H1 (cell line): Measurements from ENCODE around the gene CHCHD6. TPM values are rescaled to one million over a fixed set of nuclear protein-coding genes. Genes with fewer than 3 reads are reported as not detected.

Experiments
- CTCF ChIA-PET: fragments of 300-600 bp; sonication (Branson Sonifier 250); formaldehyde crosslinking; loops from one replicate; lab custom pipeline; 2021; ENCODE audit not compliant: partially characterized antibody; lab: Charles Lee
- POLR2A ChIA-PET: fragments of 300-600 bp; sonication (Branson Sonifier 250); formaldehyde crosslinking; loops from one replicate; lab custom pipeline; 2021; ENCODE audit warnings: inconsistent platforms; ENCODE audit not compliant: partially characterized antibody; lab: Charles Lee
- DNase-seq, 2 experiments: peaks; one replicate each; pipeline versions ENCODE4 v3.0.0 to v3.0.0-alpha.2; 2010 to 2022; ENCODE audit warnings: low spot score in 2 of 2, low read depth in 1 of 2, mixed read lengths in 1 of 2
- FAIRE-seq: peaks from 2 replicates; lab custom pipeline; 2011; peaks lifted over from hg19 to GRCh38; lab: Jason Lieb, UNC
- H2AFZ ChIP-seq: 2 replicates; pipeline ENCODE4 v1.8.1; 2012; ENCODE audit warnings: low read length, inconsistent platforms
- H2AK5ac ChIP-seq: 2 replicates; pipeline ENCODE4 v1.6.1; 2013; ENCODE audit warnings: low read depth, low read length
- H2BK120ac ChIP-seq: replicated peaks from 2 replicates; pipeline ENCODE3; 2013; ENCODE audit warnings: low read depth, low read length, inconsistent platforms
- H2BK12ac ChIP-seq: 2 replicates; pipeline ENCODE4 v1.6.1; 2013; ENCODE audit warnings: low read depth, low read length
- H2BK15ac ChIP-seq: 2 replicates; pipeline ENCODE4 v1.6.1; 2013; ENCODE audit warnings: low read length
- H2BK20ac ChIP-seq: 2 replicates; pipeline ENCODE4 v1.6.1; 2013; ENCODE audit warnings: low read length
- H2BK5ac ChIP-seq: 2 replicates; pipeline ENCODE4 v1.6.1; 2013; ENCODE audit warnings: low read depth, low read length
- H3K14ac ChIP-seq: 2 replicates; pipeline ENCODE4 v1.6.1; 2013; ENCODE audit warnings: inconsistent platforms; ENCODE audit not compliant: insufficient read length
- H3K18ac ChIP-seq: 2 replicates; pipeline ENCODE4 v1.6.1; 2013; ENCODE audit warnings: low read length; ENCODE audit errors: extremely low read depth
- H3K23ac ChIP-seq: 2 replicates; pipeline ENCODE4 v1.6.1; 2013; ENCODE audit warnings: inconsistent platforms; ENCODE audit not compliant: insufficient read length
- H3K23me2 ChIP-seq: 2 replicates; pipeline ENCODE4 v1.6.1; 2013; ENCODE audit warnings: low read depth, low read length
- H3K27ac ChIP-seq: 2 replicates; pipeline ENCODE4 v1.6.1; 2011; ENCODE audit warnings: low read depth, low read length, inconsistent platforms
- H3K27me3 ChIP-seq, 4 experiments: replicated peaks in 1 of 4; 1 replicate in 1 of 4; 2 replicates in 3 of 4; pipeline versions ENCODE4 v1.6.1 to v1.8.1; 2011 to 2013; ENCODE audit warnings: low read length in 3 of 4, mild to moderate bottlenecking in 3 of 4, inconsistent platforms in 2 of 4, mixed read lengths in 2 of 4, moderate library complexity in 1 of 4; ENCODE audit not compliant: control insufficient read depth in 3 of 4, insufficient read depth in 3 of 4; ENCODE audit errors: extremely low read depth in 1 of 4
- H3K36me3 ChIP-seq, 4 experiments: 2 replicates each; pipeline versions ENCODE4 v1.6.1 to v1.8.1; 2011 to 2013; ENCODE audit warnings: mild to moderate bottlenecking in 4 of 4, low read length in 3 of 4, moderate library complexity in 2 of 4, control low read depth in 1 of 4, inconsistent platforms in 1 of 4; ENCODE audit not compliant: insufficient read depth in 4 of 4, control insufficient read depth in 2 of 4
- H3K4ac ChIP-seq: replicated peaks from 2 replicates; pipeline ENCODE3; 2013; ENCODE audit warnings: low read length, low read depth, mixed read lengths, inconsistent platforms; ENCODE audit not compliant: insufficient read length
- H3K4me1 ChIP-seq, 4 experiments: replicated peaks in 1 of 4; 1 replicate in 1 of 4; 2 replicates in 3 of 4; pipeline versions ENCODE4 v1.6.1 to v1.8.1; 2011 to 2013; ENCODE audit warnings: low read length in 3 of 4, inconsistent platforms in 2 of 4, mixed read lengths in 1 of 4; ENCODE audit not compliant: insufficient read depth in 4 of 4, control insufficient read depth in 3 of 4
- H3K4me2 ChIP-seq, 2 experiments: 2 replicates each; pipeline versions ENCODE4 v1.6.1 to v1.8.1; 2011 to 2013; ENCODE audit warnings: low read depth in 2 of 2, low read length in 2 of 2, control low read depth in 1 of 2, inconsistent platforms in 1 of 2, mild to moderate bottlenecking in 1 of 2; ENCODE audit not compliant: insufficient read depth in 1 of 2
- H3K4me3 ChIP-seq, 4 experiments: fragments of 200-600, 300-600 bp in 1 of 4; sonication (generic), shearing (Covaris generic), sonication (Bioruptor Twin) in 1 of 4; 2 replicates each; pipeline versions ENCODE4 v1.5.1 to v1.8.1; 2011 to 2016; ENCODE audit warnings: low read length in 4 of 4, low read depth in 3 of 4, control low read depth in 2 of 4, inconsistent platforms in 2 of 4, mild to moderate bottlenecking in 2 of 4, mixed read lengths in 1 of 4, moderate library complexity in 1 of 4; ENCODE audit not compliant: insufficient read depth in 2 of 4; ENCODE audit errors: extremely low read depth in 1 of 4
- H3K56ac ChIP-seq: replicated peaks from 2 replicates; pipeline ENCODE3; 2013; ENCODE audit warnings: low read depth, mild to moderate bottlenecking, mixed read lengths, low read length, inconsistent platforms; ENCODE audit not compliant: insufficient read length
- H3K79me1 ChIP-seq: 2 replicates; pipeline ENCODE4 v1.6.1; 2013; ENCODE audit warnings: low read depth, low read length, control low read depth
- H3K79me2 ChIP-seq, 2 experiments: 2 replicates each; pipeline versions ENCODE4 v1.6.1 to v1.8.1; 2012 to 2013; ENCODE audit warnings: low read length in 2 of 2, mild to moderate bottlenecking in 2 of 2, inconsistent platforms in 1 of 2; ENCODE audit not compliant: insufficient read depth in 2 of 2, control insufficient read depth in 1 of 2
- H3K9ac ChIP-seq, 4 experiments: replicated peaks in 1 of 4; 1 replicate in 1 of 4; 2 replicates in 3 of 4; pipeline versions ENCODE4 v1.6.1 to v1.8.1; 2011 to 2013; ENCODE audit warnings: low read depth in 3 of 4, low read length in 3 of 4, control low read depth in 2 of 4, mild to moderate bottlenecking in 2 of 4, moderate library complexity in 2 of 4, inconsistent platforms in 1 of 4; ENCODE audit errors: extremely low read depth in 1 of 4
- H3K9me3 ChIP-seq, 2 experiments: 2 replicates each; pipeline versions ENCODE4 v1.6.1 to v1.8.1; 2012 to 2013; ENCODE audit warnings: mild to moderate bottlenecking in 2 of 2, moderate library complexity in 2 of 2, control low read depth in 1 of 2, inconsistent platforms in 1 of 2, low read depth in 1 of 2, low read length in 1 of 2, mixed read lengths in 1 of 2; ENCODE audit not compliant: insufficient read depth in 2 of 2
- H4K20me1 ChIP-seq, 2 experiments: replicated peaks in 1 of 2; 2 replicates each; pipeline versions ENCODE3 to v1.8.1; 2011 to 2013; ENCODE audit warnings: inconsistent platforms in 2 of 2, low read length in 2 of 2, mild to moderate bottlenecking in 1 of 2; ENCODE audit not compliant: insufficient read depth in 2 of 2, control insufficient read depth in 1 of 2
- H4K5ac ChIP-seq: 2 replicates; pipeline ENCODE4 v1.6.1; 2013; ENCODE audit warnings: low read length, low read depth, mixed read lengths, inconsistent platforms; ENCODE audit not compliant: insufficient read length
- H4K8ac ChIP-seq: 2 replicates; pipeline ENCODE4 v1.8.0; 2013; ENCODE audit warnings: mild to moderate bottlenecking, moderate library complexity, low read length, inconsistent platforms; ENCODE audit not compliant: insufficient read depth; ENCODE audit errors: extremely low read depth
- H4K91ac ChIP-seq: replicated peaks from 2 replicates; pipeline ENCODE3; 2013; ENCODE audit warnings: low read length, mixed read lengths, inconsistent platforms; ENCODE audit not compliant: insufficient read length
- ATF2 ChIP-seq: IDR thresholded peaks from 2 replicates; pipeline ENCODE4 v1.6.1; 2012; ENCODE audit warnings: low read length, inconsistent platforms
- TAF1 ChIP-seq: IDR thresholded peaks from 2 replicates; pipeline ENCODE4 v1.6.1; 2011; ENCODE audit warnings: mild to moderate bottlenecking, low read depth, low read length
- WGBS, 2 experiments: shearing (Covaris generic) in 1 of 2; methylation state at CpG; one replicate each; pipeline versions ENCODE4 v1.1.6 to v1.1.7; 2013 to 2015; ENCODE audit warnings: low lambda C conversion rate in 2 of 2, mixed read lengths in 2 of 2, inconsistent platforms in 1 of 2, low coverage in 1 of 2, missing lambda C conversion rate in 1 of 2; ENCODE audit not compliant: insufficient replicate concordance in 2 of 2, insufficient coverage in 1 of 2, insufficient read length in 1 of 2; ENCODE audit errors: extremely low coverage in 1 of 2, missing lambda C conversion rate in 1 of 2; 5-methylcytosine and 5-hydroxymethylcytosine counted together
- polyA plus RNA-seq, 7 experiments: library from polyadenylated mRNA; depleted of rRNA in 3 of 7; stranded (reverse) in 5 of 7; unstranded in 2 of 7; fragments of >200 nt in 5 of 7; fragments of 200-250 nt in 2 of 7; gene quantifications; 1 replicate in 5 of 7; 2 replicates in 1 of 7; 4 replicates in 1 of 7; pipeline versions ENCODE4 v1.2.1 to v1.2.3, GENCODE V29; 2011 to 2013; ENCODE audit warnings: missing spikeins in 2 of 7, mixed read lengths in 2 of 7
- total RNA-seq: library from RNA; stranded (reverse); fragmentation: NEBNext Ultra II Directional; extraction: Animal tissue kit (Norgen Biotek cat#: 25700); gene quantifications from 2 replicates; pipeline ENCODE4 v1.2.1, GENCODE V29; 2021

CHCHD6 gene
- total and polyA plus RNA-seq, 2 of the 8 experiments (the other 6 are each of a cell fraction or from before 2014, with no cell fraction given), result 32.4 to 37.6 TPM

DNA sequence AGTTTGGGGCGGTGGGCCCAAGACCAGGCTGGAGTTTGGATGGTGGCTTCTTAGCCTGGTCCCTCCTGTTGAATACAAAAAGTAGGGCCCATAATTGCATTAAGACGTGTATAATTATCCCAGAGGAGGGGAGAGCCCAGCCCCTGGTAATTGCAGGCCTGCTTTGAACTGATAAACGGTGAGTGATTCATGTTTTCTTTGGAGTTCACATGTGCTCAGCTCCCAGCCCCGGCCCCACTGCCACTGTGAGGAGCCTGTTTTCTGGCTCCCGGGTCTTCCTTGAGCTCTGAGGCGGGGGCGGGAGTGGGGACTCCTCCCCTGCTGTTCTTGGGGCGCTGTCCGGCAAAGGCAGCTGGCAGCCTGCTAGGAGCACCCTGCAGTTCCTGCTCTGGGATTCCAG, 282.0 kb downstream of the CHCHD6 start:
- no peak overlapping the region for H4K5ac ChIP-seq
- peaks cover 26 to 48% of the 10 kb centered on the region in 2 experiments for H4K20me1 ChIP-seq
- peaks cover 6% of the 10 kb centered on the region; the same call in 1 of the 2 replicates for H3K23me2 ChIP-seq
- no peak overlapping the region for H3K9ac ChIP-seq
- no peak overlapping the region for H2BK5ac ChIP-seq
- H2BK20ac ChIP-seq, result no peak overlapping the region
- no peak overlapping the region for H2BK15ac ChIP-seq
- no peak overlapping the region for H3K18ac ChIP-seq
- no peak overlapping the region for H3K56ac ChIP-seq
- ChIA-PET POLR2A (interaction anchor here (2.2 kb wide), 1 partner anchor 14 kb away, joined by 9 read pairs; no protein-coding TSS in a partner anchor), CTCF (interaction anchor here (0.7 to 10.0 kb wide), 9 partner anchors 9 to 307 kb away, joined by 3 to 74 read pairs (median 4); no protein-coding TSS in a partner anchor)
- peaks cover 8 to 62% of the 10 kb centered on the region in 2 experiments; a peak in 3 of 4 replicates for H3K79me2 ChIP-seq
- no peak overlapping the region for H4K8ac ChIP-seq
- H2AK5ac ChIP-seq, result no peak overlapping the region
- no peak overlapping the region for H3K27ac ChIP-seq
- no peak overlapping the region for H2BK120ac ChIP-seq
- H2BK12ac ChIP-seq, result no peak overlapping the region
- peaks cover 0 to 23% (median 12%) of the 10 kb centered on the region in 4 experiments; a peak in 6 of 7 replicates for H3K4me1 ChIP-seq
- FAIRE-seq (no peak), DNase-seq (no peak)
- H3K4me2 ChIP-seq, result no peak overlapping the region
- WGBS, 2 experiments, result 83% methylated on average over 9 of the region's 9 CpGs; no CpG with 5 or more reads in 1 of the 2 experiments
- no peak overlapping the region for H4K91ac ChIP-seq
- no peaks in the 10 kb centered on the region for H3K9me3 ChIP-seq
- no peak overlapping the region for H3K4me3 ChIP-seq
- H3K23ac ChIP-seq, result no peak overlapping the region
- no peak overlapping the region for H2AFZ ChIP-seq
- H3K36me3 ChIP-seq, result peaks cover 2 to 16% (median 11%) of the 10 kb centered on the region in 4 experiments; a peak in 6 of 8 replicates
- no peak overlapping the region for H3K14ac ChIP-seq
- H3K27me3 ChIP-seq, result peaks cover 0 to 7% (median 3%) of the 10 kb centered on the region in 4 experiments; a peak in 5 of 7 replicates
- H3K79me1 ChIP-seq, result peaks cover 28% of the 10 kb centered on the region
- no peak overlapping the region for H3K4ac ChIP-seq
- TF ChIP-seq ATF2 (no peak), TAF1 (no peak)
